Measurements from ENCODE around the gene HDC.

The HDC gene

DNA sequence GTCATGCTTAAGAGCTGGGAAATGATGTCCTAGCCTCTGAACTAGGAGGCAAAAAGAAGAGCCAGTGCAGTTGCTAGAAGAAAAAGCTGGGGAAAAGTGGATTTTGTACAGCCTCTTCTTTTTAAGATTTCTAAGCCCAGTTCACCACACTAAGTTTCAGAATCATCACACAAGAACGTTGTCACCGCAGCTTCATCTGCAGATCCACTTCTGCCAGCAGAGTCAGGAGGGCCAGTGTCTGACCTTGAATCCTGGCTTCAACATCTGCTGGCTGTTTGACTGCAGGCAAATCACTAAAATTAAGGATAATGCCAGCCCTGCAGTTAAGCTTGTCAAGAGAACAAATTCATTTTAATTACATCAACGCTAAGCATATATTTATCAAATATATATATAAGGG is 36.2 kb downstream of the HDC start:
- Histone ChIP-seq H3K4me3 (ENCODE audit: insufficient read depth, low read depth, low read length) (no peak overlapping the region), H3K9me3 (ENCODE audit: control insufficient read depth, low read length) (no peaks in the 10 kb centered on the region), H3K27ac (ENCODE audit: insufficient read depth, low read depth, low read length, poor library complexity, severe bottlenecking) (no peak overlapping the region), H3K27me3 (ENCODE audit: control insufficient read depth, insufficient read depth, low read length, poor library complexity, severe bottlenecking) (no peaks in the 10 kb centered on the region), H3K36me3 (ENCODE audit: control insufficient read depth, insufficient read depth, low read length) (no peaks in the 10 kb centered on the region), H3K4me1 (ENCODE audit: control insufficient read depth, insufficient read depth, low read length) (no peaks in the 10 kb centered on the region)
- WGBS, 2 experiments, result 94% methylated on average over 2 of the region's 3 CpGs

DNA sequence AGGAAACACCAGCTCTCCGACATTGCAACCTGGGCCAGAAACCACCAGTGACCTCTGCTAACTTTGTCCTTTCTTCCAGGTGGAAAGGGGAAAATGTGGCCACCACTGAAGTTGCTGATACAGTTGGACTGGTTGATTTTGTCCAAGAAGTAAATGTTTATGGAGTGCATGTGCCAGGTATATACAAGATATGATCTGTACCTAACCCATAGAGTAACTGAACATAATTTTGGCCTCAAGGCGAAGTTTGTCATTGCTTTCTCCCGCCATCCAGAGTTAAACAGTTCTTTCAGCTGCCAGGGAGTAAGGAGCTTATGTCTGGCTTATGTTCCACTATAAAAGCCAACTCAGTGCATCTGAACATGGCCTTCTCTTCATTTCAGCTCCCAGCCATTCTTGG is 36.7 kb downstream of the HDC start:
- Histone ChIP-seq H3K4me3 (ENCODE audit: insufficient read depth, low read depth, low read length) (no peak overlapping the region), H3K4me1 (ENCODE audit: control insufficient read depth, insufficient read depth, low read length) (no peaks in the 10 kb centered on the region), H3K27ac (ENCODE audit: insufficient read depth, low read depth, low read length, poor library complexity, severe bottlenecking) (no peak overlapping the region), H3K27me3 (ENCODE audit: control insufficient read depth, insufficient read depth, low read length, poor library complexity, severe bottlenecking) (no peaks in the 10 kb centered on the region), H3K9me3 (ENCODE audit: control insufficient read depth, low read length) (no peaks in the 10 kb centered on the region), H3K36me3 (ENCODE audit: control insufficient read depth, insufficient read depth, low read length) (no peaks in the 10 kb centered on the region)
- WGBS, 2 experiments, result 97 to 98% methylated on average over 3 of the region's 3 CpGs

DNA sequence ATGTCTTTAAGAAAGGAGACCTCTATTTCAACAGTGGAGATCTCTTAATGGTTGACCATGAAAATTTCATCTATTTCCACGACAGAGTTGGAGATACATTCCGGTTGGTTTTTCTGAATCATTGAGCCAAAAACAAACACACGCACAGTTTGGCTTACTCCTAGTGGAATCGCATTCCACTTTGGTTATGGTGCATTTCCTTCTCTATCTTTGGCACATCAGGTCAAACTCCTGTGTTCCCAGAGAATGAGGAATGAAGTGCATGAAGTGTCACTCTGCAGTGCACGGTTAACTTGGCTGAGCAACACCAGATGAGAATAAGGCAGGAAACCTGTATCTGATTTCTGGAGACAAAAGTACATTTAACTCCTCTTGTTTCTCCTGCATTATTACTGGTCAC is 38.5 kb downstream of the HDC start:
- Histone ChIP-seq H3K27me3 (ENCODE audit: control insufficient read depth, insufficient read depth, low read length, poor library complexity, severe bottlenecking) (no peaks in the 10 kb centered on the region), H3K36me3 (ENCODE audit: control insufficient read depth, insufficient read depth, low read length) (no peaks in the 10 kb centered on the region), H3K4me3 (ENCODE audit: insufficient read depth, low read depth, low read length) (no peak overlapping the region), H3K4me1 (ENCODE audit: control insufficient read depth, insufficient read depth, low read length) (no peaks in the 10 kb centered on the region), H3K9me3 (ENCODE audit: control insufficient read depth, low read length) (no peaks in the 10 kb centered on the region), H3K27ac (ENCODE audit: insufficient read depth, low read depth, low read length, poor library complexity, severe bottlenecking) (no peak overlapping the region)
- WGBS, 2 experiments, result 92 to 97% methylated on average over 5 of the region's 5 CpGs

DNA sequence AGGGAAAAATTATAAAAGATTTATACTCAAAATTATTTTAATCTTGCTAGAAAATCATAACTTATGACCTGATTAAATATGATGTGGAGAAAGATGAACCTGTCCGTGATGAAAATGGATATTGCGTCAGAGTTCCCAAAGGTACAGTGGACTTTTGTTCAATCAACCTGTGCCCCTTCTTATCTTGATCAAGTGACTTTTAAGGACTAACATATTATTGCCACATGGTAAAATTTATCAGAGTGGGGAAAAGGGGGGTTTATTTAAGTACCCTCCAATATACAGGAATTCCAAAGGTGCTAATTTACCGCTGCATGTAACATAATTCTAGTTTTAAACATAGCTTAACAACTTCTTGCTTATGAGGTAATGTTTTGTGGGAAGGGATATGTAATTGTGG is 39.6 kb downstream of the HDC start:
- Histone ChIP-seq H3K36me3 (ENCODE audit: control insufficient read depth, insufficient read depth, low read length) (no peaks in the 10 kb centered on the region), H3K4me3 (ENCODE audit: insufficient read depth, low read depth, low read length) (no peak overlapping the region), H3K9me3 (ENCODE audit: control insufficient read depth, low read length) (no peaks in the 10 kb centered on the region), H3K27ac (ENCODE audit: insufficient read depth, low read depth, low read length, poor library complexity, severe bottlenecking) (no peak overlapping the region), H3K27me3 (ENCODE audit: control insufficient read depth, insufficient read depth, low read length, poor library complexity, severe bottlenecking) (no peaks in the 10 kb centered on the region), H3K4me1 (ENCODE audit: control insufficient read depth, insufficient read depth, low read length) (no peaks in the 10 kb centered on the region)
- 97 to 100% methylated on average over 2 of the region's 3 CpGs for WGBS, 2 experiments

DNA sequence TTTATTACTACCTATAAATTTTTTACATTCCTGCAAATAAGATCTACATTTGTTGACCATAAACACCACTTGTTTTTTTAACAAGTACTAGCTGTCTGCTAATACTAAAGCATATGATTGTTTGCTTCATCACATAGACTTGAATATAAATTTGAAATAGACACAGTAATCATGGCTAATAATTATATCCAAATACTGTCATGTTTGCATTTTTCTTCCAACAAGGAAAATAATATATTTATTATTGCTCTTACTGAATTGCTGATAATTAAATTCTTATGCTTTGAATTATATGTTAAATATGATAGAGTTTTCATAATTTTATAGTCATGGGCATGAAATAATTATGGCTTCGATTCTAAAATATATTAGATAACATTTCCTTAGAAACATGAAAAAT is 40.5 kb downstream of the HDC start:
- Histone ChIP-seq H3K27me3 (ENCODE audit: control insufficient read depth, insufficient read depth, low read length, poor library complexity, severe bottlenecking) (no peaks in the 10 kb centered on the region), H3K4me3 (ENCODE audit: insufficient read depth, low read depth, low read length) (no peak overlapping the region), H3K9me3 (ENCODE audit: control insufficient read depth, low read length) (no peaks in the 10 kb centered on the region), H3K36me3 (ENCODE audit: control insufficient read depth, insufficient read depth, low read length) (no peaks in the 10 kb centered on the region), H3K4me1 (ENCODE audit: control insufficient read depth, insufficient read depth, low read length) (no peaks in the 10 kb centered on the region), H3K27ac (ENCODE audit: insufficient read depth, low read depth, low read length, poor library complexity, severe bottlenecking) (no peak overlapping the region)
- no CpG with 5 or more reads among the region's 1 CpG for WGBS, 2 experiments

DNA sequence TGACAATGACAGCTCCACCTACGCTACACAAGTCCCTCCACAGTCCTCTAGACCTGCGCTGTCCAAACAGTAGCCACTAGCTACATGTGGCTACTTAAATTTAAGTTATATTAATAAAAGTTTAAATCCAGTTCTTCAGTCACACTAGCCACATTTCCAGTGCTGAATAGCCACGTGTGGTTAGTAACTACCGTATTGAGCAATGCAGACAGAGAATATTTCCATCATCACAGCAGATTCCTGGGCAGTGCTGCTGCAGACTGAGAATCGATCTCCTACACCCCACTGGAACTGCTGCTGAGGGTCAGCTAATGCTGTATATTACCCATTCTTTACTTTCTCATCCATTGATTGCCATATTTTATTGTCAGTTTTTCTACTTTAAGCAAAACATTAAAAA is 40.9 kb downstream of the HDC start:
- H3K4me3 ChIP-seq (ENCODE audit: insufficient read depth, low read depth, low read length), result no peak overlapping the region
- no peaks in the 10 kb centered on the region for H3K27me3 ChIP-seq (ENCODE audit: control insufficient read depth, insufficient read depth, low read length, poor library complexity, severe bottlenecking)
- H3K36me3 ChIP-seq (ENCODE audit: control insufficient read depth, insufficient read depth, low read length), result no peaks in the 10 kb centered on the region
- H3K4me1 ChIP-seq (ENCODE audit: control insufficient read depth, insufficient read depth, low read length), result no peaks in the 10 kb centered on the region
- H3K27ac ChIP-seq (ENCODE audit: insufficient read depth, low read depth, low read length, poor library complexity, severe bottlenecking), result no peak overlapping the region
- 91 to 95% methylated on average over 5 of the region's 5 CpGs for WGBS, 2 experiments
- no peaks in the 10 kb centered on the region for H3K9me3 ChIP-seq (ENCODE audit: control insufficient read depth, low read length)

DNA sequence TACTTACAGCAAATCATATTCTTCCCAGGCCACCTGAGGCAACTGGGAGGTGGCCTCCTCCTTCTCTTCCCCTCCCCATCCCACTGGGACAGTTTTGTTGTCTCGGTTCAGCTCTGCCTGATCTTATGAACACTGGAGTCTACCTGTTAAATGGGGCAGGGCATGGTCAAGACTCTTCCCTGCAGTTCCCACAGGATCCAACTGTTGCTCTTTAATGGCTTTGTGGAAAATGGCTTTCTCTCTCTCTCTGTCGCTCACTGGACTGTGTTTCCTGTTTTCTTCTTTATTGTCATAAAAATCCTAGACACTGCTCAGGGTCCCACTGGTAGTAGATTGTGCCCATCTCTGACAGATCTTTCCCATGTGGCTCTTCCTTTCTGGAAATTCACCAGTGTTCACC is 43.3 kb downstream of the HDC start:
- no peak overlapping the region for H3K4me3 ChIP-seq (ENCODE audit: insufficient read depth, low read depth, low read length)
- no peaks in the 10 kb centered on the region for H3K4me1 ChIP-seq (ENCODE audit: control insufficient read depth, insufficient read depth, low read length)
- no peaks in the 10 kb centered on the region for H3K36me3 ChIP-seq (ENCODE audit: control insufficient read depth, insufficient read depth, low read length)
- WGBS, 2 experiments, result 85 to 91% methylated on average over 2 of the region's 2 CpGs
- H3K9me3 ChIP-seq (ENCODE audit: control insufficient read depth, low read length), result no peaks in the 10 kb centered on the region
- H3K27ac ChIP-seq (ENCODE audit: insufficient read depth, low read depth, low read length, poor library complexity, severe bottlenecking), result no peak overlapping the region
- H3K27me3 ChIP-seq (ENCODE audit: control insufficient read depth, insufficient read depth, low read length, poor library complexity, severe bottlenecking), result no peaks in the 10 kb centered on the region

DNA sequence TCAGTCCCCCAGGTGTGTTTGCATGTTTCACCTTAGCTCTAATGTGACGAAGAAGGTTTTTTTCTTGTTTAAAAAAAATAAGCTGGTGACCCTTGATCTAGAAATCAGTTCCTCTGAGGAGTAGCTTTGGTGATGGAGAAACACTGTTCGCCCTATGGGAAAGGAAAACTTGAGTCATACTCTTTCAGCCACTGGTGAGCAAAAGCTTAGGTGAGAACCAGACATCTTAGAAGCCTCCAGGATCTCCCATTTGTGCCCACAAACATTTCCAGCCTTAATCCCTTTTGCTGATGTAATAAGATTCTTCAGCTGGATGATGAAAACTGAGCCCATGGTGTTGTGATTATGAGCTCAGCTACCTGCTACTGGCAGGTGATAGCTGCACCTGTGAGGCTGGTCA is 45.7 kb downstream of the HDC start:
- no peak overlapping the region for H3K4me3 ChIP-seq (ENCODE audit: insufficient read depth, low read depth, low read length)
- H3K9me3 ChIP-seq (ENCODE audit: control insufficient read depth, low read length), result no peaks in the 10 kb centered on the region
- no peaks in the 10 kb centered on the region for H3K4me1 ChIP-seq (ENCODE audit: control insufficient read depth, insufficient read depth, low read length)
- no peaks in the 10 kb centered on the region for H3K36me3 ChIP-seq (ENCODE audit: control insufficient read depth, insufficient read depth, low read length)
- WGBS, 2 experiments, result 88 to 99% methylated on average over 2 of the region's 2 CpGs
- H3K27me3 ChIP-seq (ENCODE audit: control insufficient read depth, insufficient read depth, low read length, poor library complexity, severe bottlenecking), result no peaks in the 10 kb centered on the region
- no peak overlapping the region for H3K27ac ChIP-seq (ENCODE audit: insufficient read depth, low read depth, low read length, poor library complexity, severe bottlenecking)

DNA sequence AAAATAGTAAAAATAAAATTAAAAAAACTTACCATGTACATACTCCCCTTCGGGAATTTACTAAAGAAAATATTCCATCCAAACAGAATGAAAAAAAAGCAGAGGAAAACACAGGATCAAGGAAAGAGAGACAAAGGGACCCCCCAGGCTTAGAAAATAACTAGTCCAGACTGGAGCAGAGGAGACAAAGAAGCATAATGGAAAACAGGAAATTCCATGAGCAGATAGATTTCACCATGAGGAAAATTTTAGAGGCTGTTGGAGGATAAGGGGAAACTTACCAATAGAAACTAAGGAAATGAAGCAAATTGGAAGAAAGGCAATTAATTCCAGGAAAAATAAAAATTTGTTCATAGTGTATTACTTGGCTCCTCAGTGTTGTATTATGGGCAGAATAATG is 46.8 kb downstream of the HDC start:
- Histone ChIP-seq H3K4me3 (ENCODE audit: insufficient read depth, low read depth, low read length) (no peak overlapping the region), H3K9me3 (ENCODE audit: control insufficient read depth, low read length) (no peaks in the 10 kb centered on the region), H3K36me3 (ENCODE audit: control insufficient read depth, insufficient read depth, low read length) (no peaks in the 10 kb centered on the region), H3K27ac (ENCODE audit: insufficient read depth, low read depth, low read length, poor library complexity, severe bottlenecking) (no peak overlapping the region), H3K4me1 (ENCODE audit: control insufficient read depth, insufficient read depth, low read length) (no peaks in the 10 kb centered on the region), H3K27me3 (ENCODE audit: control insufficient read depth, insufficient read depth, low read length, poor library complexity, severe bottlenecking) (no peaks in the 10 kb centered on the region)
- whole genome bisulfite sequencing, 2 experiments, result 75 to 95% methylated on average over 1 of the region's 1 CpG

DNA sequence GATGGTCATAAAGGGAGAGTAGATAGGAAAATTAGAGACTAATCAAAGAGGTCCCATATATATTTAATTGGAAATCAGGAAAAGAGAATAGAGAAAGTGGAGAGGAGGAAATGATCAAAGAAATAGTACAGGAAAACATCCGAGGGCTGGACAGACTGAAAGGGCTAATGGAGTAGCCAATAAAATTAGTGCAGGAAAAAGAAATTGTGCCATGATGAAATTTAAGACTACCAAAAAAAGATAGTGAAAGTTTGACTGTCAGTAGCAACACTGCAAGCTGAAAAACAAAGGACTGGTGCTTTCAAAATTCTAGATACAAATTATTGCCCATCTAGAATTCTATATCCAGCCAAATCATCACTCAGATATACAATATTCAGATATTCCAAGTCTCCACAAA is 47.2 kb downstream of the HDC start:
- Histone ChIP-seq H3K4me3 (ENCODE audit: insufficient read depth, low read depth, low read length) (no peak overlapping the region), H3K4me1 (ENCODE audit: control insufficient read depth, insufficient read depth, low read length) (no peaks in the 10 kb centered on the region), H3K9me3 (ENCODE audit: control insufficient read depth, low read length) (no peaks in the 10 kb centered on the region), H3K36me3 (ENCODE audit: control insufficient read depth, insufficient read depth, low read length) (no peaks in the 10 kb centered on the region), H3K27ac (ENCODE audit: insufficient read depth, low read depth, low read length, poor library complexity, severe bottlenecking) (no peak overlapping the region), H3K27me3 (ENCODE audit: control insufficient read depth, insufficient read depth, low read length, poor library complexity, severe bottlenecking) (no peaks in the 10 kb centered on the region)
- WGBS, 2 experiments, result 94% methylated on average over 1 of the region's 1 CpG

DNA sequence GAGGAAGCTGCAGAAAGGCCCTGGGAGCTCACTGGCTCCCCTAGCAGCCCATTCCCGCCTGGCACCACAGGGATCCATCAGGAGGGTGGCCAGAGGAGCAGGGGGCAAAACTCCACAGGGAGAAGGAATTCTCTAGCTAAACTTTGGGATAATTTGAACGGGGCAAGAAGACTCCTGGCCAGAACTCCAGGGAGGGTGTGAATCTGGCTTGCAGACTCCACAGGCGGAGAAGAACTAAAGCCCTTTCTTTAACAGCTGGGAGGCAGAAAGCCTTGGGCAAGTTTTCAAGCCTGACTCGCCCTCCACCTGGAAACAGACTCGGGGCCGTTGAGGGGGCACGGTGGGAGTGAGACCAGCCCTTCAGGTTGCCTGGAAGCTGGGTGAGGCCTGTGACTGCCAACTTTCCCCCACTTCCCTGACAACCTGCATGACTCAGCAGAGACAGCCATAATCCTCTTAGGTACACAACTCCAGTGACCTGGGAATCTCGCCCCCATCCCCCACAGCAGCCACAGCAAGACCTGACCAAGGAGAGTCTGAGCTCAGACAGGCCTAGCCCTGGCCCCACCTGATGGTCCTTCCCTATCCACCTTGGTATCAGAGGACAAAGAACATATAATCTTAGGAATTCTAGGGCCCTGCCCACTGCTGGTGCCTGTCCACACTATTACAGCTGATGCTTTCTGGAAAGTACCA is 54.9 kb downstream of the HDC start:
- no peaks in the 10 kb centered on the region for H3K9me3 ChIP-seq (ENCODE audit: control insufficient read depth, low read length)
- WGBS, 2 experiments, result 83 to 89% methylated on average over 8 of the region's 8 CpGs
- no peak overlapping the region for H3K27ac ChIP-seq (ENCODE audit: insufficient read depth, low read depth, low read length, poor library complexity, severe bottlenecking)
- no peaks in the 10 kb centered on the region for H3K27me3 ChIP-seq (ENCODE audit: control insufficient read depth, insufficient read depth, low read length, poor library complexity, severe bottlenecking)
- no peak overlapping the region for H3K4me3 ChIP-seq (ENCODE audit: insufficient read depth, low read depth, low read length)
- H3K4me1 ChIP-seq (ENCODE audit: control insufficient read depth, insufficient read depth, low read length), result no peaks in the 10 kb centered on the region
- no peaks in the 10 kb centered on the region for H3K36me3 ChIP-seq (ENCODE audit: control insufficient read depth, insufficient read depth, low read length)

Data from ectodermal cell (in vitro differentiated cells).